Measurements from ENCODE around the gene FLNB.

- TF ChIP-seq EP300 (IDR thresholded peaks at IDR 0.05; ENCODE audit: borderline replicate concordance), result no peak
- TF ChIP-seq TEAD4 (IDR thresholded peaks at IDR 0.05), result no peak
- no peak for TF ChIP-seq YY1 (IDR thresholded peaks at IDR 0.05; ENCODE audit: low read depth)
- TF ChIP-seq, protein P1, sequence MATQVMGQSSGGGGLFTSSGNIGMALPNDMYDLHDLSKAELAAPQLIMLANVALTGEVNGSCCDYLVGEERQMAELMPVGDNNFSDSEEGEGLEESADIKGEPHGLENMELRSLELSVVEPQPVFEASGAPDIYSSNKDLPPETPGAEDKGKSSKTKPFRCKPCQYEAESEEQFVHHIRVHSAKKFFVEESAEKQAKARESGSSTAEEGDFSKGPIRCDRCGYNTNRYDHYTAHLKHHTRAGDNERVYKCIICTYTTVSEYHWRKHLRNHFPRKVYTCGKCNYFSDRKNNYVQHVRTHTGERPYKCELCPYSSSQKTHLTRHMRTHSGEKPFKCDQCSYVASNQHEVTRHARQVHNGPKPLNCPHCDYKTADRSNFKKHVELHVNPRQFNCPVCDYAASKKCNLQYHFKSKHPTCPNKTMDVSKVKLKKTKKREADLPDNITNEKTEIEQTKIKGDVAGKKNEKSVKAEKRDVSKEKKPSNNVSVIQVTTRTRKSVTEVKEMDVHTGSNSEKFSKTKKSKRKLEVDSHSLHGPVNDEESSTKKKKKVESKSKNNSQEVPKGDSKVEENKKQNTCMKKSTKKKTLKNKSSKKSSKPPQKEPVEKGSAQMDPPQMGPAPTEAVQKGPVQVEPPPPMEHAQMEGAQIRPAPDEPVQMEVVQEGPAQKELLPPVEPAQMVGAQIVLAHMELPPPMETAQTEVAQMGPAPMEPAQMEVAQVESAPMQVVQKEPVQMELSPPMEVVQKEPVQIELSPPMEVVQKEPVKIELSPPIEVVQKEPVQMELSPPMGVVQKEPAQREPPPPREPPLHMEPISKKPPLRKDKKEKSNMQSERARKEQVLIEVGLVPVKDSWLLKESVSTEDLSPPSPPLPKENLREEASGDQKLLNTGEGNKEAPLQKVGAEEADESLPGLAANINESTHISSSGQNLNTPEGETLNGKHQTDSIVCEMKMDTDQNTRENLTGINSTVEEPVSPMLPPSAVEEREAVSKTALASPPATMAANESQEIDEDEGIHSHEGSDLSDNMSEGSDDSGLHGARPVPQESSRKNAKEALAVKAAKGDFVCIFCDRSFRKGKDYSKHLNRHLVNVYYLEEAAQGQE (IDR thresholded peaks at IDR 0.05; ENCODE audit: low read depth), result no peak
- TF ChIP-seq, protein P2, sequence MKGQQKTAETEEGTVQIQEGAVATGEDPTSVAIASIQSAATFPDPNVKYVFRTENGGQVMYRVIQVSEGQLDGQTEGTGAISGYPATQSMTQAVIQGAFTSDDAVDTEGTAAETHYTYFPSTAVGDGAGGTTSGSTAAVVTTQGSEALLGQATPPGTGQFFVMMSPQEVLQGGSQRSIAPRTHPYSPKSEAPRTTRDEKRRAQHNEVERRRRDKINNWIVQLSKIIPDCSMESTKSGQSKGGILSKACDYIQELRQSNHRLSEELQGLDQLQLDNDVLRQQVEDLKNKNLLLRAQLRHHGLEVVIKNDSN (IDR thresholded peaks at IDR 0.05), result no peak
- TF ChIP-seq TCF12 (IDR thresholded peaks at IDR 0.05; ENCODE audit: low read depth), result no peak
- TF ChIP-seq TAF1 (IDR thresholded peaks at IDR 0.05; ENCODE audit: low read depth), result no peak
Measured at GRCh38 chr3:57989646-57990045, 18.6 kb upstream of the FLNB start.

All from Ishikawa (cell line).